ENCODE measurements around the gene SLC1A2. TPM values are rescaled to one million over a fixed set of nuclear protein-coding genes. Genes with fewer than 3 reads are reported as not detected.

The SLC1A2 gene
- total RNA-seq, 4 donors from 2014 or later = 0.05 to 1.2 (median 0.54) TPM

- H3K4me1 ChIP-seq = no peaks in the 10 kb centered on the region
- H3K9me3 ChIP-seq = no peaks in the 10 kb centered on the region
- intact Hi-C loops (cut with DNase I) = no loop called here
- H3K4me3 ChIP-seq (replicated peaks in 1 of 3) = no peak overlapping the region
- WGBS, 2 donors = 84 to 87% methylated on average over 9 of the region's 9 CpGs
- no peak for DNase-seq
- H3K27ac ChIP-seq = no peak overlapping the region
- TF ChIP-seq POLR2A (IDR thresholded peaks at IDR 0.05) (no peak), CTCF (IDR thresholded peaks at IDR 0.05) (no peak)
- no peaks in the 10 kb centered on the region for H3K27me3 ChIP-seq
- no peaks in the 10 kb centered on the region for H3K36me3 ChIP-seq
Observed at GRCh38 chr11:35323076-35323868, 96.1 kb downstream of the SLC1A2 start.

DNA sequence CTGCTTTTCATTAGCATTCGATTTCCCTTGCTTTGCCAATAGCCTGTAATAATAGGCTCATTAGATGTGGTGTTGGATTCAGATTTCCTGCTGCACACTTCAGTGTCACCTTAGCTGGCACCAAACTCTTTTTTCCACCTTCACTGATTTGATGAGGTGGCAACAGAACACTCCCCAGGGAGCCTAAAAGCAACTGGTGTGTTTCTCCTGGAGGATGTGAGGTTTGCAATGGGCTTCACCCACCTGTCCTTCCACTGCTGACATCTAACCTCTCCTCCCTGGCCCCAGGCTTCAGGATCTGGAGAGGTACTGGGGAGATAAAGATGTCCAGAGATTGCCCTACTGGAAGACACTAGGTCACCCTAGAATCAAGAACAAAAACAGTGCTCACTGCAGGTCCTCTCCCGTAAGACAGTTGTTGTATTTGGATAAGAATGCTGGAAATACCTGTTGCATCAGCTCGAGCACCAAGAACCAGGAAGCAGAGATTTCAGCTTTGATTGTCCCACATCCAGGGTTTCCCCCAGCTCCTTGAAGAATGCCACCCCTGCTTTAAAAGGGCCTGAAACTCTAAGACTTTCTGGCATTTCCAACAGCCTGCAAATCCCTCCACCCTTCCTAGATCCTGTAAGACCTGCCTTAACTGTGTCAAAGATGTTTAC is 96.9 kb downstream of the SLC1A2 start:
- no peak for TF ChIP-seq CTCF (IDR thresholded peaks at IDR 0.05)
- no peak for TF ChIP-seq POLR2A (IDR thresholded peaks at IDR 0.05)
- 82 to 84% methylated on average over 3 of the region's 3 CpGs for WGBS, 2 donors

DNA sequence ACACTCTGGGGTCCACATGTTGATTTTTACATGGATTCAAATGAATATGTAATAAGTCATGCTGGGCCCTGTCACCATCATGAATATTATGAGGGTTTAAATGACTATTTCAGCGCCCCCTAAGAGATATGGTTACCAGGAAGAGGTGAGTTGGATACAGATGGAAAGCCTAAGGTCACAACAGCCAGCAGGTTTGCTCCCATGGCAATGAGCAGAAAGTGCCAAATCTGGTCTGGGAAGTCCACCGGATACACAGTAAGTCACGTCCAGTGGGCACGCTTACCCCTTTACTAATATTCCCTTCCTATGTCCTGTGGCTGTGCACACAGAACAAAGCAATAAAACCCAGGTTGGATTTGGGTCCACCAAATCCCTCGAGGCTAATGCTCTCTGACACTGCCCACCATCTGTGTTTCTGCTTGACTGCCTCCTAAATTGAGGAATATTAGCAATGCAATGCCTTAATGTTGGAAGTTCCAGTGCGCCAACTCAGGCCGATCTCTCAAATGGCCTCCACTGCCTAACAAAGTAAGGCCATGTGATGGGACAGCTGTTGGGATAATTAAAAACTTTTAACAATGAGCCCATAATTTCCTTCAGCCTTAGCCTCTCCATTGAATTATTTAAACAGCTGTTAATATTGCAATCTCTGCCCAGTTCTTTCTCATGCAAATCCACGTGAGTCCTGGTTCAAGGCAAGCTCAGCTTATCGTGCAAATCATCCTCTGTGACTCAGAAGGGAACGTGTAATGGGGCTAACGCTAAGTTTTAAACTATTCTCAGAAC is 97.6 kb downstream of the SLC1A2 start:
- intact Hi-C loops (cut with DNase I) = no loop called here
- H3K4me1 ChIP-seq = no peaks in the 10 kb centered on the region
- no peaks in the 10 kb centered on the region for H3K36me3 ChIP-seq
- H3K9me3 ChIP-seq = no peaks in the 10 kb centered on the region
- 79 to 83% methylated on average over 11 of the region's 11 CpGs for WGBS, 2 donors
- H3K27ac ChIP-seq = no peak overlapping the region
- TF ChIP-seq CTCF (IDR thresholded peaks at IDR 0.05) (no peak), POLR2A (IDR thresholded peaks at IDR 0.05) (no peak)
- H3K4me3 ChIP-seq (replicated peaks in 1 of 3) = no peak overlapping the region
- no peaks in the 10 kb centered on the region for H3K27me3 ChIP-seq
- DNase-seq = no peak

More for the DNA sequence above, 96.9 kb downstream of the SLC1A2 start:
- Histone ChIP-seq H3K4me3 (replicated peaks in 1 of 3) (no peak overlapping the region), H3K27ac (no peak overlapping the region), H3K36me3 (no peaks in the 10 kb centered on the region), H3K27me3 (no peaks in the 10 kb centered on the region), H3K9me3 (no peaks in the 10 kb centered on the region), H3K4me1 (no peaks in the 10 kb centered on the region)
- DNase-seq = no peak
- intact Hi-C loops (cut with DNase I) = no loop called here

GRCh38 chr11:35321111-35321510 is 98.2 kb downstream of the SLC1A2 start:
- Histone ChIP-seq H3K27ac (no peak overlapping the region), H3K4me1 (no peaks in the 10 kb centered on the region), H3K9me3 (no peaks in the 10 kb centered on the region), H3K4me3 (replicated peaks in 1 of 3) (no peak overlapping the region), H3K36me3 (no peaks in the 10 kb centered on the region), H3K27me3 (no peaks in the 10 kb centered on the region)
- TF ChIP-seq POLR2A (IDR thresholded peaks at IDR 0.05) (no peak), CTCF (IDR thresholded peaks at IDR 0.05) (no peak)
- intact Hi-C loops (cut with DNase I) = no loop called here
- DNase-seq = no peak
- WGBS, 2 donors = 82 to 97% methylated on average over 2 of the region's 2 CpGs

Data from thyroid gland (tissue), 4 donors.